ENCODE measurements around the gene PIERCE2. TPM values are rescaled to one million over a fixed set of nuclear protein-coding genes. Genes with fewer than 3 reads are reported as not detected.

PIERCE2 gene
- total RNA-seq, 1 experiment from 2014 or later = 2.9 TPM

DNA sequence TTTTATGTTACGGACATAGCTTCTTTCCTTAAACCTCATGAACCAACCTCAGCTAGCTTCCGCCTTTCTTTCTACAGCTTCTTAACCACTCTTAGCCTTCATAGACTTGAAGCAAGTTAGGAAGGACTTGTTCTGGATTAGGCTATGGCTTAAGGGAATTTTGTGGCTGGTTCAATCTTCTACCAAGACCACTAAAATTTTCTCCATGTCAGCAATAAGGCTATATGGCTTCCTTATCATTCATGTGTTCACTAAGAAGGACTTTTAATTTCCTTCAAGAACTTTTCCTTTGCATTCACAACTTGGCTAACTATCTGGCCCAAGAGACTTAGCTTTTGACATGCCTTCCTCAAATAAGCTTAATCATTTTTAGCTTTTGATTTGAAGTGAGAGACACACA, 24.6 kb upstream of the PIERCE2 start:
- Mint-ChIP-seq H3K4me1 (ENCODE audit: low read depth, unreplicated experiment) (no peaks in the 10 kb centered on the region), H3K27me3 (ENCODE audit: unreplicated experiment) (no peaks in the 10 kb centered on the region), H3K9me3 (ENCODE audit: low read depth, unreplicated experiment) (no peaks in the 10 kb centered on the region), H3K36me3 (ENCODE audit: insufficient read depth, unreplicated experiment) (peaks cover 11% of the 10 kb centered on the region), H3K27ac (ENCODE audit: unreplicated experiment) (no peak overlapping the region), H3K4me3 (ENCODE audit: low read depth, unreplicated experiment) (no peak overlapping the region)
- BruUV-seq (replicated peaks) = no TSS peak
- CTCF ChIA-PET = no interaction called here
- TF ChIP-seq, protein P1, sequence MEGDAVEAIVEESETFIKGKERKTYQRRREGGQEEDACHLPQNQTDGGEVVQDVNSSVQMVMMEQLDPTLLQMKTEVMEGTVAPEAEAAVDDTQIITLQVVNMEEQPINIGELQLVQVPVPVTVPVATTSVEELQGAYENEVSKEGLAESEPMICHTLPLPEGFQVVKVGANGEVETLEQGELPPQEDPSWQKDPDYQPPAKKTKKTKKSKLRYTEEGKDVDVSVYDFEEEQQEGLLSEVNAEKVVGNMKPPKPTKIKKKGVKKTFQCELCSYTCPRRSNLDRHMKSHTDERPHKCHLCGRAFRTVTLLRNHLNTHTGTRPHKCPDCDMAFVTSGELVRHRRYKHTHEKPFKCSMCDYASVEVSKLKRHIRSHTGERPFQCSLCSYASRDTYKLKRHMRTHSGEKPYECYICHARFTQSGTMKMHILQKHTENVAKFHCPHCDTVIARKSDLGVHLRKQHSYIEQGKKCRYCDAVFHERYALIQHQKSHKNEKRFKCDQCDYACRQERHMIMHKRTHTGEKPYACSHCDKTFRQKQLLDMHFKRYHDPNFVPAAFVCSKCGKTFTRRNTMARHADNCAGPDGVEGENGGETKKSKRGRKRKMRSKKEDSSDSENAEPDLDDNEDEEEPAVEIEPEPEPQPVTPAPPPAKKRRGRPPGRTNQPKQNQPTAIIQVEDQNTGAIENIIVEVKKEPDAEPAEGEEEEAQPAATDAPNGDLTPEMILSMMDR (IDR thresholded peaks at IDR 0.05; ENCODE audit: unreplicated experiment) = no peak
- no peak for DNase-seq
- intact Hi-C loops (cut with micrococcal nuclease; ENCODE audit: unreplicated experiment) = no loop called here

DNA sequence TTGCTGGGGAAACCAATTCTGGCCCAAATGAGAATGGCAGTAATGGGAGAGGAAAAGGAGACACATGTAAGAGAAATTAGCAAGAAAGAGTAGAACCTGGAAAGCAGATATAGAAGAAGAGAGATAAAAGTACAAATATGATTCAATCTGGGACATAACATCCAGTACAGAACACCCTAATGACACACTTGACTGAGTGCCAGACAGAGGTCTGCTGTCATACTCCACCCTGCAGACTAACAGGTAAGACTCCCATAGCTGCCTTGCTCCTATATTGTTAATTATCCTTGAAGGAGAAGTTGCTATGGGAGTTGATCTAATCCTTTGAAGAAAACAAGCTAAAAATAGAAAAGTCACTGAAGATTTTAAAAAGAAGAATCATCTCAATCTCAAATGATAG, 21.3 kb upstream of the PIERCE2 start:
- CTCF ChIA-PET = no interaction called here
- H3K4me1 Mint-ChIP-seq (ENCODE audit: low read depth, unreplicated experiment) = peaks cover 9% of the 10 kb centered on the region
- H3K36me3 Mint-ChIP-seq (ENCODE audit: insufficient read depth, unreplicated experiment) = peaks cover 6% of the 10 kb centered on the region
- no peak for DNase-seq
- no peak overlapping the region for H3K27ac Mint-ChIP-seq (ENCODE audit: unreplicated experiment)
- TF ChIP-seq, protein P1 (IDR thresholded peaks at IDR 0.05; ENCODE audit: unreplicated experiment) = no peak
- no TSS peak for BruUV-seq (replicated peaks)
- H3K27me3 Mint-ChIP-seq (ENCODE audit: unreplicated experiment) = no peaks in the 10 kb centered on the region
- no peaks in the 10 kb centered on the region for H3K9me3 Mint-ChIP-seq (ENCODE audit: low read depth, unreplicated experiment)
- H3K4me3 Mint-ChIP-seq (ENCODE audit: low read depth, unreplicated experiment) = no peak overlapping the region
- intact Hi-C loops (cut with micrococcal nuclease; ENCODE audit: unreplicated experiment) = no loop called here

DNA sequence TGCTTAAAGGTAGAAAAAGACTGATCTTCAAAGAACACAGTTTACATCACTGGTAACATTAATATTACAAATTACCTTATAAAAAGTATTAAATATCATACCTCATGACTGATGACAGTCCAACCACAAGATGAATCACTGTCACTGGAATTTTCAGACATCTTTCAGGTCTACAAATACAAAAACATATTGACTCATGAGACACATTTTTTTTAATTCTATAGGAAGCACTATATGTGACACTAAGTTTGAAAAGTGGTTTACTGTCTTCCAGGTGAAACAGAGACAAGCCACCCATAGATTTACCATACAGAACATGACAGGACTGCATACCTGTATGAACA, 19.1 kb upstream of the PIERCE2 start:
- Mint-ChIP-seq H3K4me1 (ENCODE audit: low read depth, unreplicated experiment) (peaks cover 9% of the 10 kb centered on the region), H3K27ac (ENCODE audit: unreplicated experiment) (peak overlapping the region; percentile 18), H3K9me3 (ENCODE audit: low read depth, unreplicated experiment) (no peaks in the 10 kb centered on the region), H3K27me3 (ENCODE audit: unreplicated experiment) (no peaks in the 10 kb centered on the region), H3K4me3 (ENCODE audit: low read depth, unreplicated experiment) (no peak overlapping the region), H3K36me3 (ENCODE audit: insufficient read depth, unreplicated experiment) (no peaks in the 10 kb centered on the region)
- DNase-seq = no peak
- intact Hi-C loops (cut with micrococcal nuclease; ENCODE audit: unreplicated experiment) = no loop called here
- TF ChIP-seq, protein P1 (IDR thresholded peaks at IDR 0.05; ENCODE audit: unreplicated experiment) = no peak
- CTCF ChIA-PET = interaction anchor here (0.7 to 1.2 kb wide), 3 partner anchors 14 to 1371 kb away, joined by 3 to 7 read pairs (median 5); no protein-coding TSS in a partner anchor
- no TSS peak for BruUV-seq (replicated peaks)

DNA sequence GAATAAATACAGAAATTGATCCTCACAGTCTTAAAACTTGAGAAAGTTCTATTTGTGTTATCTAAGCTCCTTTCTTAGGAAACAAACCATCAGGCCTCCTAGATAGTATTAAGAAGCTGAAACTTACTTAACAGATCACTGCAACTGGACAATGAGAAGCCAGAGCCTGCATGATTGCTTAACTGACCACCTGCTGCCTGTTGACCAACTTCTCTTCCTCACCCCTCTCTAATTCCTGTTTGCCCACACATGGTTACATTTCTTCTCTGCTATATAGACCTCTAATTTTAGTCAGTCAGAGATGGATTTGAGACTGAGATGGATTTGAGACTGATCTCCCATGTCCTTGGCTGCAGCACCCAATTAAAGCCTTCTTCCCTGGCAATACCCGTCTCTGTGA, 13.6 kb upstream of the PIERCE2 start:
- intact Hi-C loops (cut with micrococcal nuclease; ENCODE audit: unreplicated experiment) = no loop called here
- Mint-ChIP-seq H3K4me1 (ENCODE audit: low read depth, unreplicated experiment) (peaks cover 15% of the 10 kb centered on the region), H3K36me3 (ENCODE audit: insufficient read depth, unreplicated experiment) (peaks cover 9% of the 10 kb centered on the region), H3K9me3 (ENCODE audit: low read depth, unreplicated experiment) (peaks cover 5% of the 10 kb centered on the region), H3K27me3 (ENCODE audit: unreplicated experiment) (no peaks in the 10 kb centered on the region), H3K4me3 (ENCODE audit: low read depth, unreplicated experiment) (no peak overlapping the region), H3K27ac (ENCODE audit: unreplicated experiment) (peak overlapping the region; percentile 25)
- BruUV-seq (replicated peaks) = no TSS peak
- no peak for DNase-seq
- TF ChIP-seq, protein P1 (IDR thresholded peaks at IDR 0.05; ENCODE audit: unreplicated experiment) = no peak
- CTCF ChIA-PET = interaction anchor here (1.3 to 1.7 kb wide), 2 partner anchors 45 to 76 kb away, joined by 4 to 8 read pairs; partner anchors contain the start of genes PIGB and PIGBOS1
